Retinal pigment epithelial cell (primary cell): ENCODE measurements around the gene GJA8.
"Not testable (repeated sequence)": the region's sequence is repeated elsewhere in the genome, so short reads cannot be mapped to it uniquely, and the experiment has no call there.

Experiments used
- DNase-seq: peaks from one replicate; pipeline ENCODE4 v3.0.0-alpha.2; 2010; ENCODE audit warnings: low read depth
- H3K4me3 ChIP-seq: 2 replicates; pipeline ENCODE4 v1.5.1; 2011; ENCODE audit warnings: mild to moderate bottlenecking, low read length, control low read depth, moderate library complexity

The GJA8 gene

GRCh38 chr1:147931137-147931536, 28.5 kb downstream of the GJA8 start:
- DNase-seq = not testable (repeated sequence)

GRCh38 chr1:147935296-147935695, 32.7 kb downstream of the GJA8 start:
- H3K4me3 ChIP-seq, DNase-seq: not testable (repeated sequence)

More at GRCh38 chr1:147931137-147931536, 28.5 kb downstream of the GJA8 start:
- not testable (repeated sequence) for H3K4me3 ChIP-seq

GRCh38 chr1:147940456-147940855, 37.9 kb downstream of the GJA8 start:
- H3K4me3 ChIP-seq, DNase-seq: not testable (repeated sequence)

GRCh38 chr1:147942563-147942962, 40.0 kb downstream of the GJA8 start:
- DNase-seq, H3K4me3 ChIP-seq: not testable (repeated sequence)

GRCh38 chr1:147949517-147949916, 46.9 kb downstream of the GJA8 start:
- not testable (repeated sequence) for DNase-seq

More at GRCh38 chr1:147949517-147949916, 46.9 kb downstream of the GJA8 start:
- not testable (repeated sequence) for H3K4me3 ChIP-seq
